Measurements from ENCODE around the gene ACAP2. TPM values are rescaled to one million over a fixed set of nuclear protein-coding genes. Genes with fewer than 3 reads are reported as not detected.

The ACAP2 gene
- total RNA-seq, 1 experiment from 2014 or later = 57.9 TPM

GRCh38 chr3:195241592-195242355, 201.0 kb downstream of the ACAP2 start:
- ChIA-PET POLR2A (no interaction called here), CTCF (no interaction called here)
- in situ Hi-C loops (cut with HindIII; ENCODE audit: low pct_unique_long_range_greater_than_20kb, low sequenced_read_pairs) (no loop called here), intact Hi-C loops (cut with micrococcal nuclease; ENCODE audit: unreplicated experiment) (no loop called here)
- Histone ChIP-seq H3K4me3 (ENCODE audit: low read depth in 2 of 2, low read length in 2 of 2) (no peak overlapping the region), H3K27ac (ENCODE audit: low read length) (no peak overlapping the region), H3K27me3 (ENCODE audit: control insufficient read depth, insufficient read depth, low read length) (no peaks in the 10 kb centered on the region), H3K4me1 (ENCODE audit: control insufficient read depth, insufficient read depth, low read length) (no peaks in the 10 kb centered on the region), H3K36me3 (ENCODE audit: control insufficient read depth, insufficient read depth, low read length) (no peaks in the 10 kb centered on the region), H3K9me3 (ENCODE audit: control insufficient read depth, insufficient read depth, low read depth, low read length) (no peaks in the 10 kb centered on the region)
- TF ChIP-seq POLR2AphosphoS5 (IDR thresholded peaks at IDR 0.05; ENCODE audit: low read depth, low read length) = no peak
- no peak for TF ChIP-seq TCF7L2 (IDR thresholded peaks at IDR 0.05; ENCODE audit: low read depth, low read length)
- no peak for TF ChIP-seq SIN3A (IDR thresholded peaks at IDR 0.05; ENCODE audit: borderline replicate concordance, insufficient read depth, low read depth, low read length)
- no peak for TF ChIP-seq REST (IDR thresholded peaks at IDR 0.05; ENCODE audit: insufficient read depth in 1 of 2, low read depth in 2 of 2, low read length in 1 of 2)
- TF ChIP-seq, protein P1, sequence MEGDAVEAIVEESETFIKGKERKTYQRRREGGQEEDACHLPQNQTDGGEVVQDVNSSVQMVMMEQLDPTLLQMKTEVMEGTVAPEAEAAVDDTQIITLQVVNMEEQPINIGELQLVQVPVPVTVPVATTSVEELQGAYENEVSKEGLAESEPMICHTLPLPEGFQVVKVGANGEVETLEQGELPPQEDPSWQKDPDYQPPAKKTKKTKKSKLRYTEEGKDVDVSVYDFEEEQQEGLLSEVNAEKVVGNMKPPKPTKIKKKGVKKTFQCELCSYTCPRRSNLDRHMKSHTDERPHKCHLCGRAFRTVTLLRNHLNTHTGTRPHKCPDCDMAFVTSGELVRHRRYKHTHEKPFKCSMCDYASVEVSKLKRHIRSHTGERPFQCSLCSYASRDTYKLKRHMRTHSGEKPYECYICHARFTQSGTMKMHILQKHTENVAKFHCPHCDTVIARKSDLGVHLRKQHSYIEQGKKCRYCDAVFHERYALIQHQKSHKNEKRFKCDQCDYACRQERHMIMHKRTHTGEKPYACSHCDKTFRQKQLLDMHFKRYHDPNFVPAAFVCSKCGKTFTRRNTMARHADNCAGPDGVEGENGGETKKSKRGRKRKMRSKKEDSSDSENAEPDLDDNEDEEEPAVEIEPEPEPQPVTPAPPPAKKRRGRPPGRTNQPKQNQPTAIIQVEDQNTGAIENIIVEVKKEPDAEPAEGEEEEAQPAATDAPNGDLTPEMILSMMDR (IDR thresholded peaks at IDR 0.05) = no peak
- DNase-seq (ENCODE audit: low read depth, low spot score) (no peak), ATAC-seq (no peak)
- no TSS peak for BruUV-seq (replicated peaks)

DNA sequence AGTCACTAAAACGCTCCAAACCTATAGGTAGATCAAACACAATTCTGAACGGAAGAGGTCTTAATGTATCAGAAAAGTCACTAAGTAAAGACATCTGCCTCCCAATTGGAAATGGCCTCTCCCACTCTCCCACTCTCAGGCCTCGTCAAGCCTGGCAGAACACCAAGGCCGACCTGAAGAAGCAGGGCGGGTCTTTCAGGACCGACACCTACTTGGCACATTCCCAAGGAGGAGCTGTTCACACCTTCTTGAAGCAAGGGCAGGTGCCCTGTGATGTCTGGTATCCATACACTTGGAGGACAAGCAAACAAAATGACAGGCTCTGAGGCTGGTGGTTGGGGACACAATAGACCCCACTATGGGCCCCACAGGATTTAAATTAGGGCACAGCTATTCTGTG, 201.9 kb downstream of the ACAP2 start:
- Histone ChIP-seq H3K4me1 (ENCODE audit: control insufficient read depth, insufficient read depth, low read length) (no peaks in the 10 kb centered on the region), H3K27me3 (ENCODE audit: control insufficient read depth, insufficient read depth, low read length) (no peaks in the 10 kb centered on the region), H3K36me3 (ENCODE audit: control insufficient read depth, insufficient read depth, low read length) (no peaks in the 10 kb centered on the region), H3K9me3 (ENCODE audit: control insufficient read depth, insufficient read depth, low read depth, low read length) (no peaks in the 10 kb centered on the region), H3K4me3 (ENCODE audit: low read depth in 2 of 2, low read length in 2 of 2) (no peak overlapping the region), H3K27ac (ENCODE audit: low read length) (no peak overlapping the region)
- intact Hi-C loops (cut with micrococcal nuclease; ENCODE audit: unreplicated experiment) (no loop called here), in situ Hi-C loops (cut with HindIII; ENCODE audit: low pct_unique_long_range_greater_than_20kb, low sequenced_read_pairs) (no loop called here)
- no TSS peak for BruUV-seq (replicated peaks)
- TF ChIP-seq TCF7L2 (IDR thresholded peaks at IDR 0.05; ENCODE audit: low read depth, low read length) (no peak), POLR2AphosphoS5 (IDR thresholded peaks at IDR 0.05; ENCODE audit: low read depth, low read length) (no peak), REST (IDR thresholded peaks at IDR 0.05; ENCODE audit: insufficient read depth in 1 of 2, low read depth in 2 of 2, low read length in 1 of 2) (no peak), SIN3A (IDR thresholded peaks at IDR 0.05; ENCODE audit: borderline replicate concordance, insufficient read depth, low read depth, low read length) (no peak)
- TF ChIP-seq, protein P1 (IDR thresholded peaks at IDR 0.05) = no peak
- DNase-seq (ENCODE audit: low read depth, low spot score) (no peak), ATAC-seq (no peak)
- CTCF ChIA-PET = no interaction called here
- POLR2A ChIA-PET = no interaction called here
